Calu3 (cell line): ENCODE measurements around the gene DRD4. TPM values are rescaled to one million over a fixed set of nuclear protein-coding genes. Genes with fewer than 3 reads are reported as not detected.

ENCODE experiments used
- BruUV-seq: library from RNA; stranded (reverse); fragments of 400-500 nt; replicated peaks from 2 replicates; lab custom pipeline; 2021; lab: Mats Ljungman, UMichigan
- CTCF ChIA-PET: fragments of 300-600 bp; sonication (Branson Sonifier 250); formaldehyde crosslinking; loops from one replicate; lab custom pipeline; 2022; ENCODE audit warnings: antibody characterized with exemption; lab: Charles Lee
- DNase-seq: peaks from one replicate; pipeline ENCODE4 v3.0.0; 2022
- H3K27ac Mint-ChIP-seq: one replicate; pipeline ENCODE4 v1.8.0; 2022; ENCODE audit warnings: mixed read lengths; ENCODE audit not compliant: unreplicated experiment
- H3K27me3 Mint-ChIP-seq: one replicate; pipeline ENCODE4 v1.8.0; 2022; ENCODE audit warnings: mixed read lengths; ENCODE audit not compliant: unreplicated experiment
- H3K36me3 Mint-ChIP-seq: one replicate; pipeline ENCODE4 v1.8.0; 2022; ENCODE audit warnings: mild to moderate bottlenecking, moderate library complexity, mixed read lengths; ENCODE audit not compliant: insufficient read depth, unreplicated experiment
- H3K4me1 Mint-ChIP-seq: one replicate; pipeline ENCODE4 v1.8.0; 2022; ENCODE audit warnings: mild to moderate bottlenecking, low read depth, mixed read lengths; ENCODE audit not compliant: unreplicated experiment
- H3K4me3 Mint-ChIP-seq: one replicate; pipeline ENCODE4 v1.8.0; 2022; ENCODE audit warnings: mild to moderate bottlenecking, low read depth, moderate library complexity, mixed read lengths; ENCODE audit not compliant: unreplicated experiment
- H3K9me3 Mint-ChIP-seq: one replicate; pipeline ENCODE4 v1.8.0; 2022; ENCODE audit warnings: low read depth, mixed read lengths; ENCODE audit not compliant: unreplicated experiment
- intact Hi-C: fragments of 100-400 bp; cut with micrococcal nuclease; formaldehyde crosslinking; loops from one replicate; pipeline ENCODE4 v1.10.0; 2022; ENCODE audit not compliant: unreplicated experiment
- total RNA-seq: library from RNA; stranded (reverse); gene quantifications from 2 replicates; pipeline ENCODE4 v1.2.3, GENCODE V29; 2022
- TF ChIP-seq, protein P1 (sequence below): fragments of 200-600 bp; IDR thresholded peaks from one replicate; pipeline ENCODE4 v1.8.0; 2022; ENCODE audit warnings: antibody characterized with exemption; ENCODE audit not compliant: unreplicated experiment

DRD4 gene
- total RNA-seq, 1 experiment from 2014 or later: 1.3 TPM

DNA sequence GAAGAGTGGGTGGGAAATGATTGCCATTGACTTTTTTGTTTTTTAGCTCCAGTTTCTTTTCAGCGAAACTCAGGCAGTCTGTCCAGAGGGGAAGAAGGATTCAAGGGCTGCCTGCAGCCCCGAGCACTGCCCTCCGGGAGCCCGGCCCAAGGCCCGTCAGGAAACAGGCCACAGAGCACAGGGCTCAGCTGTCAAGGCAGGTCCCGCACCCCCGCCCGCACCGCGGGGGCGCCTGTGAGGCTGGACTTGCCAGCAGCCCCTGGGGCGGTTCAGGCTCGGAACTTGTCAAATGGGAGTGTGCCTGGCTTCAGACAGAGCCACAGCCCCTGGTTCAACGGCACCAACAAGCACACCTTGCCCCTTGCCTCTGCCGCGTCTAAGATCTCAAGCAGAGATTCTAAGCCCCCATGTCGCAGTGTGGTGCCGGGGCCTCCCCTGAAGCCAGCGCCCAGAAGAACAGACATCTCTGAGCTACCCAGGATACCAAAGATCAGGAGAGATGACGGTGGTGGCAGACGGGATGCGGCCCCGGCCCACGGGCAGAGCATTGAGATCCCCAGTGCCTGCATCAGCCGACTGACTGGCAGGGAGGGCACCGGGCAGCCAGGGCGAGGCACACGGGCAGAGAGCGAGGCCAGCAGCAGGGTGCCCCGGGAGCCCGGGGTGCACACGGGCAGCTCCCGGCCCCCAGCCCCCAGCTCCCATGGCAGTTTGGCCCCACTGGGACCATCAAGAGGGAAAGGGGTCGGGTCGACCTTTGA, 29.9 kb upstream of the DRD4 start:
- intact Hi-C loops: no loop called here
- CTCF ChIA-PET: no interaction called here
- Mint-ChIP-seq H3K27ac (no peak overlapping the region), H3K9me3 (no peaks in the 10 kb centered on the region), H3K4me3 (no peak overlapping the region), H3K27me3 (no peaks in the 10 kb centered on the region), H3K36me3 (peaks cover 77% of the 10 kb centered on the region), H3K4me1 (no peaks in the 10 kb centered on the region)
- no peak for DNase-seq
- no TSS peak for BruUV-seq
- TF ChIP-seq, protein P1, sequence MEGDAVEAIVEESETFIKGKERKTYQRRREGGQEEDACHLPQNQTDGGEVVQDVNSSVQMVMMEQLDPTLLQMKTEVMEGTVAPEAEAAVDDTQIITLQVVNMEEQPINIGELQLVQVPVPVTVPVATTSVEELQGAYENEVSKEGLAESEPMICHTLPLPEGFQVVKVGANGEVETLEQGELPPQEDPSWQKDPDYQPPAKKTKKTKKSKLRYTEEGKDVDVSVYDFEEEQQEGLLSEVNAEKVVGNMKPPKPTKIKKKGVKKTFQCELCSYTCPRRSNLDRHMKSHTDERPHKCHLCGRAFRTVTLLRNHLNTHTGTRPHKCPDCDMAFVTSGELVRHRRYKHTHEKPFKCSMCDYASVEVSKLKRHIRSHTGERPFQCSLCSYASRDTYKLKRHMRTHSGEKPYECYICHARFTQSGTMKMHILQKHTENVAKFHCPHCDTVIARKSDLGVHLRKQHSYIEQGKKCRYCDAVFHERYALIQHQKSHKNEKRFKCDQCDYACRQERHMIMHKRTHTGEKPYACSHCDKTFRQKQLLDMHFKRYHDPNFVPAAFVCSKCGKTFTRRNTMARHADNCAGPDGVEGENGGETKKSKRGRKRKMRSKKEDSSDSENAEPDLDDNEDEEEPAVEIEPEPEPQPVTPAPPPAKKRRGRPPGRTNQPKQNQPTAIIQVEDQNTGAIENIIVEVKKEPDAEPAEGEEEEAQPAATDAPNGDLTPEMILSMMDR: no peak

- Mint-ChIP-seq H3K27ac (no peak overlapping the region), H3K4me3 (no peak overlapping the region), H3K27me3 (no peaks in the 10 kb centered on the region), H3K36me3 (peaks cover 79% of the 10 kb centered on the region), H3K4me1 (no peaks in the 10 kb centered on the region), H3K9me3 (no peaks in the 10 kb centered on the region)
- BruUV-seq: no TSS peak
- intact Hi-C loops: no loop called here
- no peak for DNase-seq
- TF ChIP-seq, protein P1: no peak
- CTCF ChIA-PET: no interaction called here
Observed at GRCh38 chr11:607971-608659, 29.0 kb upstream of the DRD4 start.

DNA sequence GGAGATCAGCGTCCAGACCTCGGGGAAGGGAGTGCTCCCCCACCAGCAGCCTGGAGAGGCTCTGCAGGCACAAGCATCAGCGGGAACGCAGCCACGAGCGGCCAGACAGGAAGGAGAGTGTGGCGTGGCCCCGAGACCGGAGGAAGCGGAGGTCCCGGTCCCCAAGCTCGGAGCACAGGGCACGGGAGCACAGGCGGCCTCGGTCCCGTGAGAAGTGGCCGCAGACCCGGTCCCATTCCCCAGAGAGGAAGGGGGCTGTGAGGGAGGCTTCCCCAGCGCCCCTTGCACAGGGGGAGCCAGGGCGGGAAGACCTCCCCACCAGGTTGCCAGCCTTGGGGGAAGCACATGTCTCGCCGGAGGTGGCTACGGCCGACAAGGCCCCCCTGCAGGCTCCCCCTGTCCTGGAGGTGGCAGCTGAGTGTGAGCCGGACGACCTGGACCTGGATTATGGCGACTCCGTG, 28.2 kb upstream of the DRD4 start:
- H3K27ac Mint-ChIP-seq: no peak overlapping the region
- no TSS peak for BruUV-seq
- DNase-seq: no peak
- no peaks in the 10 kb centered on the region for H3K4me1 Mint-ChIP-seq
- TF ChIP-seq, protein P1: no peak
- no peaks in the 10 kb centered on the region for H3K9me3 Mint-ChIP-seq
- no peak overlapping the region for H3K4me3 Mint-ChIP-seq
- H3K36me3 Mint-ChIP-seq: peaks cover 81% of the 10 kb centered on the region
- intact Hi-C loops: no loop called here
- H3K27me3 Mint-ChIP-seq: no peaks in the 10 kb centered on the region
- CTCF ChIA-PET: no interaction called here

GRCh38 chr11:609341-609811, 27.7 kb upstream of the DRD4 start:
- no peak for DNase-seq
- BruUV-seq: no TSS peak
- intact Hi-C loops: no loop called here
- H3K9me3 Mint-ChIP-seq: no peaks in the 10 kb centered on the region
- peaks cover 81% of the 10 kb centered on the region for H3K36me3 Mint-ChIP-seq
- TF ChIP-seq, protein P1: no peak
- H3K4me1 Mint-ChIP-seq: no peaks in the 10 kb centered on the region
- H3K27ac Mint-ChIP-seq: no peak overlapping the region
- H3K27me3 Mint-ChIP-seq: no peaks in the 10 kb centered on the region
- CTCF ChIA-PET: no interaction called here
- no peak overlapping the region for H3K4me3 Mint-ChIP-seq
